SK-N-MC (cell line): Measurements from ENCODE around the gene CNR2.
A peak's percentile ranks its signal among the peaks of the same experiment; 100 is the strongest.
"Not testable (repeated sequence)": the region's sequence is repeated elsewhere in the genome, so short reads cannot be mapped to it uniquely, and the experiment has no call there.

Experiments used
- DNase-seq: peaks from one replicate; pipeline ENCODE4 v3.0.0-alpha.2; 2011; ENCODE audit warnings: low read depth, low spot score
- H3K27ac ChIP-seq: fragments of 200-600 bp; sonication (generic); 2 replicates; pipeline ENCODE4 v1.5.1; 2016; ENCODE audit warnings: mixed run types
- H3K36me3 ChIP-seq: fragments of 200-600 bp; sonication (generic); 2 replicates; pipeline ENCODE4 v1.6.1; 2017; ENCODE audit warnings: antibody characterized with exemption, low read length, mixed read lengths; ENCODE audit not compliant: insufficient read depth
- H3K4me3 ChIP-seq: fragments of 200-600 bp; sonication (generic); 2 replicates; pipeline ENCODE4 v1.5.1; 2016
- H3K9ac ChIP-seq: fragments of 200-600 bp; sonication (generic); 2 replicates; pipeline ENCODE4 v1.8.0; 2017; ENCODE audit warnings: mixed run types, mixed read lengths; ENCODE audit not compliant: insufficient read length
- H3K9me3 ChIP-seq: fragments of 200-600 bp; sonication (generic); 2 replicates; pipeline ENCODE4 v1.6.1; 2017; ENCODE audit warnings: low read depth, mild to moderate bottlenecking, antibody characterized with exemption, low read length, moderate library complexity, mixed read lengths
- EZH2 ChIP-seq: fragments of 200-600 bp; sonication (generic); IDR thresholded peaks from one replicate; pipeline ENCODE4 v1.6.1; 2017; ENCODE audit warnings: antibody characterized with exemption
- FOXP2 ChIP-seq: optimal IDR thresholded peaks from 2 replicates; pipeline ENCODE3; 2011; ENCODE audit warnings: mild to moderate bottlenecking, moderate library complexity; ENCODE audit not compliant: insufficient read depth; ENCODE audit errors: extremely low read length, control extremely low read depth
- POLR2AphosphoS5 ChIP-seq: IDR thresholded peaks from 2 replicates; pipeline ENCODE4 v1.6.1; 2012; ENCODE audit warnings: mild to moderate bottlenecking, low read depth, low read length, borderline replicate concordance

Gene CNR2

DNA sequence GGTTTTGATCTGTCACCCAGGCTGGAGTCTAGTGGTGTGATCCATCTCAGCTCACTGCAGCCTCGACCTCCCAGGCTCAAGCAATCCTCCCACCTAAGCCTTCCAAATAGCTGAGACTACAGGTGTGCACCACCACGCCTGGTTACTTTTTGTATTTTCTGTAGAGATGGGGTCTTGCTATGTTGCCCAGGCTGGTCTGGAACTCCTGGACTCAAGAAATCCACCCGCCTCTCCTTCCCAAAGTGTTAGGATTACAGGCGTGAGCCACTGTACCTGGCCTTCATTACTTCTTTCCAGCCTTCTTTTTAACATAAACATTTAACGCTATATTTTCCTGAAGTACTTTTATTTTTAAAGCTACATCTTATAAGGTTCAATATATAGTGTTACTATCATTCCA, 69.5 kb downstream of the CNR2 start:
- DNase-seq, result no peak
- Histone ChIP-seq H3K27ac (no peak overlapping the region), H3K4me3 (no peak overlapping the region), H3K9me3 (no peaks in the 10 kb centered on the region; the same call in 1 of the 2 replicates), H3K9ac (no peak overlapping the region), H3K36me3 (peaks cover 32% of the 10 kb centered on the region)
- no peak for TF ChIP-seq FOXP2
- TF ChIP-seq POLR2AphosphoS5, result no peak
- TF ChIP-seq EZH2, result no peak

DNA sequence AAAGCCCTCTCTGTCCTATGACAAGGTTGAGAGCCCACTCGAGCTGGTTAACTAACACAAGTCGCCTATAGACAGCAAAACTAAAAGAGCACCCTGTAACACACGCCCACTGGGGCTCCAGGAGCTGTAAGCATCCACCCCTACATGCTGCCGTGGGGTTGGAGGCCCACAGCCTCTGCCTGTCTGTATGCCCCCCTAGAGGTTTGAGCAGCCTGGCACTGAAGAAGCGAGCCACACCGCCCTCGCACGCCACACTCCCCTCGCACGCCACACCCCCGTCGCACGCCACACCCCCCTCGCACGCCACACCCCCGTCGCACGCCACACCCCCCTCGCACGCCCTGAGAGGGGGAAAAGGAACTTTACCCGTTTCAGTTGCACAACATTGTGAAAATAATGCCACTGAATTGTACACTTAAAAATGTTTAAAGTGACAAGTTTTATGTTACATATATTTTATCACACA, 74.7 kb downstream of the CNR2 start:
- H3K9me3 ChIP-seq, result no peaks in the 10 kb centered on the region
- H3K27ac ChIP-seq, result peak overlapping the region; percentile 42; the same call in 1 of the 2 replicates
- peak overlapping the region; percentile 71 for H3K4me3 ChIP-seq
- DNase-seq, result peak; percentile 6
- H3K9ac ChIP-seq, result peak overlapping the region; percentile 60
- no peak for TF ChIP-seq EZH2
- peak; percentile 30 for TF ChIP-seq POLR2AphosphoS5
- no peaks in the 10 kb centered on the region for H3K36me3 ChIP-seq

DNA sequence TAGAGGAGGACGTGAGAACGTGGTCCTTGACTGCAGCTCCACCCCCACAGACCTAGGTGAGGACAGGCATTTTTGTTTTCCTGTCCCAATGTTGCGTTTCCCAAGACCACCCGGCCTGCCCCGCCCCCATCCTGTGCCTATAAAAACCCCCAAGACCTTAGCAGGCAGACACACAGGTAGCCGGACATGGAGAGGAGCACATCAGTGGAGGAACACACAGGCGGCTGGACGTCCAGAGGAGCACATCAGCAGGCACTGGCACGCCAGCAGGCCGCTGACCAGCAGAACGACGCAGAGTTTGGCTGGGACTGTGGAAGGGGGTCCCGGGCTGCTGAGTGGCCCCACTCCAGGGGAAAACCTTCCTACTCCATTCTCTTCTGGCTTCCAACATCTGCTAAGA, 75.3 kb downstream of the CNR2 start:
- TF ChIP-seq EZH2 (no peak), POLR2AphosphoS5 (no peak), FOXP2 (no peak)
- H3K36me3 ChIP-seq, result no peaks in the 10 kb centered on the region
- H3K27ac ChIP-seq, result no peak overlapping the region
- H3K9me3 ChIP-seq, result no peaks in the 10 kb centered on the region
- peak overlapping the region; percentile 71 for H3K4me3 ChIP-seq
- DNase-seq, result no peak
- no peak overlapping the region for H3K9ac ChIP-seq

GRCh38 chr1:23836037-23836436, 77.1 kb downstream of the CNR2 start:
- Histone ChIP-seq H3K4me3 (no peak overlapping the region), H3K9me3 (no peaks in the 10 kb centered on the region), H3K36me3 (no peaks in the 10 kb centered on the region), H3K27ac (no peak overlapping the region), H3K9ac (no peak overlapping the region)
- TF ChIP-seq POLR2AphosphoS5 (no peak), EZH2 (no peak), FOXP2 (no peak)
- no peak for DNase-seq

GRCh38 chr1:23834156-23834555, 79.0 kb downstream of the CNR2 start:
- not testable (repeated sequence) for H3K36me3 ChIP-seq, H3K4me3 ChIP-seq, H3K27ac ChIP-seq, H3K9me3 ChIP-seq, DNase-seq, H3K9ac ChIP-seq

GRCh38 chr1:23827717-23828116, 85.4 kb downstream of the CNR2 start:
- Histone ChIP-seq H3K9me3 (no peaks in the 10 kb centered on the region), H3K4me3 (no peak overlapping the region), H3K9ac (no peak overlapping the region), H3K36me3 (no peaks in the 10 kb centered on the region), H3K27ac (peak overlapping the region; percentile 62)
- no peak for DNase-seq
- TF ChIP-seq POLR2AphosphoS5, result no peak
- no peak for TF ChIP-seq EZH2
- no peak for TF ChIP-seq FOXP2

DNA sequence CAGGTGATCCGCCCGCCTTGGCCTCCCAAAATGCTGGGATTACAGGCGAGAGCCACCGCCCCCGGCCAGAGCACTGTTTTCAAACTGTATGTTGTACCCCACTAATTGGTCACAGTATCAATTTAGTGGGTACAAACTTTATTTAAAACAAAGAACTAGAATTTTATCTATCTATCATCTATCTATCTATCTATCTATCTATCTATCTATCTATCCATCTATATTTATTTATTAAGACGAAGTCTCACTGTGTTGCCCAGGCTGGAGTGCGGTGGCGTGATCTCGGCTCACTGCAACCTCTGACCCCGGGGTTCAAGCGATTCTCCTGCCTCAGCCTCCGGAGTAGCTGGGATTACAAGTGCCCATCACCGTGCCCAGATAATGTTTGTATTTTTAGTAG, 86.6 kb downstream of the CNR2 start:
- not testable (repeated sequence) for H3K9me3 ChIP-seq, DNase-seq, H3K9ac ChIP-seq, H3K36me3 ChIP-seq, H3K27ac ChIP-seq, H3K4me3 ChIP-seq

- peak overlapping the region; percentile 96 for H3K9ac ChIP-seq
- no peaks in the 10 kb centered on the region for H3K9me3 ChIP-seq
- H3K27ac ChIP-seq, result peak overlapping the region; percentile 5; the same call in 1 of the 2 replicates
- DNase-seq, result no peak
- peak overlapping the region; percentile 94 for H3K4me3 ChIP-seq
- no peaks in the 10 kb centered on the region for H3K36me3 ChIP-seq
- TF ChIP-seq FOXP2 (no peak), EZH2 (no peak), POLR2AphosphoS5 (no peak)
Measured at GRCh38 chr1:23825762-23826522, 87.2 kb downstream of the CNR2 start.

DNA sequence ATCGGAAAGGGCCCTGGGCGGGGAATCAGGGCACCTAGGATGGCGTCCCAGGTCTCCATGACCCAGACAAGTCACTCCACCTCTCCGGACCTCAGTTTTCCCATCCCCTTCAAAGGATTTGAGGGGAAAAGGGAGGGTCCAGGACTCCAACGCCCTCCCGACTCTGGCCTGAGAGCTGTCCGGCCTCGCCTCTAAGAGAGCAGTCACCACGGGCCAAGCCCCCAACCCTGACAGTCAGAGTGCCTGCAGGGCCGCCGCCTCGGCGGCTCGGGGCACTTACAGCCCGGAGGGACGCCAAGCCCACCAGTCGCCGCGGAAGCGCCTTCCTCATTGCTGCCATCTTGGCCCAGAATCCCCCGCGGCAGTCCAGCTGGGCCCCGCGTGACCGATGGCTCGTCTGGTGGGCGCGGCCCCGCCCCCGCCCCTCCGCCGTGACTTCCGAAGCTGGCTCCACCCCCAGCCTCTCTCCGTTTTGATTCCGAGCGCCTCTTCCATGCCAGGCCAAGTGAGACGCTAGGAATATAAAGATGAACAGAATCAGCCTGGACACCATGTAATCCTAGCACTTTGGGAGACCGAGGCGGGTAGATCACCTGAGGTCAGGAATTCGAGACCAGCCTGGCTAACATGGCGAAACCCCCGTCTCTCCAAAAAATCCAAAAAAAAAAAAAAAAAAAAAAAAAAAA, 87.9 kb downstream of the CNR2 start, which contains the start of gene HMGCL:
Gene HMGCL (minus strand): TSS at position 354 of the 686 bp plus-strand sequence. CDS start 14 bp downstream, at position 340.
- Histone ChIP-seq H3K27ac (peak within 1 kb of the TSS; percentile 85), H3K9me3 (no peaks in the 10 kb centered on the region), H3K36me3 (no peaks in the 10 kb centered on the region), H3K9ac (peak within 1 kb of the TSS; percentile 96), H3K4me3 (peak within 1 kb of the TSS; percentile 94)
- no peak for DNase-seq
- TF ChIP-seq FOXP2 (no peak), EZH2 (no peak), POLR2AphosphoS5 (peak; percentile 95)
